HepG2 (cell line): Measurements from ENCODE around the gene NGLY1. TPM values are rescaled to one million over a fixed set of nuclear protein-coding genes. Genes with fewer than 3 reads are reported as not detected.

ENCODE experiments used
- AGO2 ChIP-seq: fragments of 200-400 bp; formaldehyde crosslinking; optimal IDR thresholded peaks from 2 replicates; pipeline ENCODE3; 2017; ENCODE audit warnings: mild to moderate bottlenecking, low read depth, low read length, moderate library complexity
- DNMT1 ChIP-seq: sonication (generic); formaldehyde crosslinking; IDR thresholded peaks from 2 replicates; pipeline ENCODE4 v1.5.1; 2020; ENCODE audit warnings: mild to moderate bottlenecking, missing genetic modification reagents
- HNRNPK ChIP-seq: fragments of 200-400 bp; formaldehyde crosslinking; IDR thresholded peaks from 2 replicates; pipeline ENCODE4 v1.6.1; 2018; ENCODE audit warnings: low read length, low read depth, moderate library complexity, mild to moderate bottlenecking; ENCODE audit not compliant: poor library complexity, severe bottlenecking
- NFYB ChIP-seq: sonication (generic); formaldehyde crosslinking; IDR thresholded peaks from 2 replicates; pipeline ENCODE4 v1.4.0; 2020; ENCODE audit warnings: missing genetic modification reagents
- NKX3-1 ChIP-seq: sonication (generic); formaldehyde crosslinking; IDR thresholded peaks from 2 replicates; pipeline ENCODE4 v1.5.0; 2020; ENCODE audit warnings: missing genetic modification reagents
- SIX1 ChIP-seq: sonication (generic); formaldehyde crosslinking; IDR thresholded peaks from 2 replicates; pipeline ENCODE4 v1.4.0; 2020; ENCODE audit warnings: missing genetic modification reagents, borderline replicate concordance
- TEAD3 ChIP-seq: optimal IDR thresholded peaks from 2 replicates; pipeline ENCODE3; 2016; ENCODE audit warnings: borderline replicate concordance
- ZFP90 ChIP-seq: sonication (generic); formaldehyde crosslinking; IDR thresholded peaks from 2 replicates; pipeline ENCODE4 v1.8.0; 2022; ENCODE audit warnings: missing genetic modification reagents, mild to moderate bottlenecking, inconsistent platforms, borderline replicate concordance
- ZMAT3 ChIP-seq: sonication (generic); formaldehyde crosslinking; conservative IDR thresholded peaks from 2 replicates; pipeline ENCODE4 v1.7.0; 2021; ENCODE audit warnings: missing genetic modification reagents
- ZNF431 ChIP-seq: sonication (generic); formaldehyde crosslinking; IDR thresholded peaks from 2 replicates; pipeline ENCODE4 v1.9.0; 2022; ENCODE audit warnings: missing genetic modification reagents, low read depth, mild to moderate bottlenecking, borderline replicate concordance
- ZNF563 ChIP-seq: sonication (generic); formaldehyde crosslinking; IDR thresholded peaks from 2 replicates; pipeline ENCODE4 v1.8.0; 2022; ENCODE audit warnings: mild to moderate bottlenecking, moderate library complexity, missing genetic modification reagents
- ZNF773 ChIP-seq: sonication (generic); formaldehyde crosslinking; IDR thresholded peaks from 2 replicates; pipeline ENCODE4 v1.4.0; 2020; ENCODE audit warnings: missing genetic modification reagents, borderline replicate concordance
- polyA plus RNA-seq, 8 experiments: library from polyadenylated mRNA; depleted of rRNA in 3 of 8; stranded (reverse) in 7 of 8; unstranded in 1 of 8; fragments of >200 nt; fragmentation: Illumina TruSeq in 4 of 8; extraction: Trizol in 4 of 8; gene quantifications; 2 replicates each; pipeline versions ENCODE4 v1.2.1 to v1.2.3, GENCODE V29; 2011 to 2016; ENCODE audit warnings: low read depth in 4 of 8, missing spikeins in 1 of 8, mixed read lengths in 1 of 8; ENCODE audit not compliant: insufficient read depth in 1 of 8
- total RNA-seq, 5 experiments: library from RNA; depleted of rRNA; stranded (reverse); fragments of >200 nt; fragmentation: Illumina TruSeq; extraction: Trizol; gene quantifications; 2 replicates each; pipeline ENCODE4 v1.2.3, GENCODE V29; 2016; ENCODE audit warnings: low read depth in 1 of 5
- TF ChIP-seq, protein P1 (sequence below): sonication (generic); formaldehyde crosslinking; IDR thresholded peaks from 2 replicates; pipeline ENCODE4 v1.4.0; 2020; ENCODE audit warnings: missing genetic modification reagents, borderline replicate concordance
- TF ChIP-seq, protein P2 (sequence below): sonication (generic); formaldehyde crosslinking; IDR thresholded peaks from 2 replicates; pipeline ENCODE4 v1.5.1; 2020; ENCODE audit warnings: mild to moderate bottlenecking, moderate library complexity, missing genetic modification reagents
- TF ChIP-seq, protein P3 (sequence below): IDR thresholded peaks from 2 replicates; pipeline ENCODE4 v1.6.1; 2016; ENCODE audit warnings: mild to moderate bottlenecking
- TF ChIP-seq, protein P4 (sequence below): sonication (generic); formaldehyde crosslinking; IDR thresholded peaks from 2 replicates; pipeline ENCODE4 v1.5.1; 2020; ENCODE audit warnings: mild to moderate bottlenecking, missing genetic modification reagents, moderate library complexity
- TF ChIP-seq, protein P5 (sequence below): sonication (generic); formaldehyde crosslinking; IDR thresholded peaks from 2 replicates; pipeline ENCODE4 v1.4.0; 2020; ENCODE audit warnings: mild to moderate bottlenecking, low read depth, missing genetic modification reagents
- TF ChIP-seq, protein P6 (sequence below): sonication (generic); formaldehyde crosslinking; IDR thresholded peaks from 2 replicates; pipeline ENCODE4 v1.5.0; 2020; ENCODE audit warnings: mild to moderate bottlenecking, missing genetic modification reagents

The NGLY1 gene
- total and polyA plus RNA-seq, 2 of the 13 experiments (the other 11 are each of a cell fraction or from before 2014, with no cell fraction given), result 28.2 to 44.5 TPM

DNA sequence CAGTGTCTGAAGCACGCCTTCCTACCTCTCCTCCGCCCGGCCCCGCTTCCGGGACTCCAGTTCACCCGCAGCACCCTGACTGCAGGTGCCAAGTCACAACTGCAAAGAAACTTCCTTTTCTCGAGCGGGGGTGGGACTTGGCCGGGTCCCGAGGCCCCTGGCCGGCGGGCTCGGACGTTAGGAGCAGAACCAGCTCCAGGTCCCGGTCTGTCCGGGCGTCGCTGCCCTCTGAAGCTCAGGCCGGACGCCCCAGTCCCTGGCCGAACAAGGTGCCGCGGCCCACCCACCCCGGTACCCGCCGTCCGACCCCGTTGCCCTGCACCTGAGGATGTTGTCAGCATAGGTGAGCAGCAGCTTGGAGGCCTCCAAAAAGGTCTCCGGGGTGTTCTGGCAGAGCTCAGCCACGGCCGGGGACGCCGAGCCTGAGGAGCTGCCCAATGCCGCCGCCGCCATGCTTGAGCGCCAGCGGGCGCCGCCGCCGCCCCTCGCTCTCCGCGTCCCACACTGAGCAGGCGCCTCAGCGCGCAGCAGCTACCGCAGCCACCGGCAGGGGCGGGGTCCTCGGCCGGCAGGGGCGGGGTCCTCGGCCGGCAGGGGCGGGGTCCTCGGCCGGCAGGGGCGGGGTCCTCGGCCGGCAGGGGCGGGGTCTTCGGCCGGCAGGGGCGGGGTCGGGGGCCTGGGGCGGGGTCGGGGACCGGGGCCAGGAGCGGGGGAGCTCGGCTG lies at the start of gene NGLY1 (continued):
- TF ChIP-seq HNRNPK (no peak), DNMT1 (CRISPR knock-in tag) (no peak), NKX3-1 (CRISPR knock-in tag) (peak; percentile 57; the same call in 1 of the 2 replicates), ZNF773 (CRISPR knock-in tag) (no peak), AGO2 (peak; percentile 70), ZNF431 (CRISPR knock-in tag) (no peak), SIX1 (no peak), NFYB (CRISPR knock-in tag) (peak; percentile 32; the same call in 1 of the 2 replicates), ZNF563 (CRISPR knock-in tag) (peak; percentile 54), ZMAT3 (CRISPR knock-in tag) (no peak; the same call in none of the 2 replicates), TEAD3 (CRISPR knock-in tag) (no peak), ZFP90 (peak; percentile 75)
- TF ChIP-seq, protein P1, sequence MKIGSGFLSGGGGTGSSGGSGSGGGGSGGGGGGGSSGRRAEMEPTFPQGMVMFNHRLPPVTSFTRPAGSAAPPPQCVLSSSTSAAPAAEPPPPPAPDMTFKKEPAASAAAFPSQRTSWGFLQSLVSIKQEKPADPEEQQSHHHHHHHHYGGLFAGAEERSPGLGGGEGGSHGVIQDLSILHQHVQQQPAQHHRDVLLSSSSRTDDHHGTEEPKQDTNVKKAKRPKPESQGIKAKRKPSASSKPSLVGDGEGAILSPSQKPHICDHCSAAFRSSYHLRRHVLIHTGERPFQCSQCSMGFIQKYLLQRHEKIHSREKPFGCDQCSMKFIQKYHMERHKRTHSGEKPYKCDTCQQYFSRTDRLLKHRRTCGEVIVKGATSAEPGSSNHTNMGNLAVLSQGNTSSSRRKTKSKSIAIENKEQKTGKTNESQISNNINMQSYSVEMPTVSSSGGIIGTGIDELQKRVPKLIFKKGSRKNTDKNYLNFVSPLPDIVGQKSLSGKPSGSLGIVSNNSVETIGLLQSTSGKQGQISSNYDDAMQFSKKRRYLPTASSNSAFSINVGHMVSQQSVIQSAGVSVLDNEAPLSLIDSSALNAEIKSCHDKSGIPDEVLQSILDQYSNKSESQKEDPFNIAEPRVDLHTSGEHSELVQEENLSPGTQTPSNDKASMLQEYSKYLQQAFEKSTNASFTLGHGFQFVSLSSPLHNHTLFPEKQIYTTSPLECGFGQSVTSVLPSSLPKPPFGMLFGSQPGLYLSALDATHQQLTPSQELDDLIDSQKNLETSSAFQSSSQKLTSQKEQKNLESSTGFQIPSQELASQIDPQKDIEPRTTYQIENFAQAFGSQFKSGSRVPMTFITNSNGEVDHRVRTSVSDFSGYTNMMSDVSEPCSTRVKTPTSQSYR (CRISPR knock-in tag), result no peak
- TF ChIP-seq, protein P2, sequence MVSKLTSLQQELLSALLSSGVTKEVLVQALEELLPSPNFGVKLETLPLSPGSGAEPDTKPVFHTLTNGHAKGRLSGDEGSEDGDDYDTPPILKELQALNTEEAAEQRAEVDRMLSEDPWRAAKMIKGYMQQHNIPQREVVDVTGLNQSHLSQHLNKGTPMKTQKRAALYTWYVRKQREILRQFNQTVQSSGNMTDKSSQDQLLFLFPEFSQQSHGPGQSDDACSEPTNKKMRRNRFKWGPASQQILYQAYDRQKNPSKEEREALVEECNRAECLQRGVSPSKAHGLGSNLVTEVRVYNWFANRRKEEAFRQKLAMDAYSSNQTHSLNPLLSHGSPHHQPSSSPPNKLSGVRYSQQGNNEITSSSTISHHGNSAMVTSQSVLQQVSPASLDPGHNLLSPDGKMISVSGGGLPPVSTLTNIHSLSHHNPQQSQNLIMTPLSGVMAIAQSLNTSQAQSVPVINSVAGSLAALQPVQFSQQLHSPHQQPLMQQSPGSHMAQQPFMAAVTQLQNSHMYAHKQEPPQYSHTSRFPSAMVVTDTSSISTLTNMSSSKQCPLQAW (CRISPR knock-in tag), result peak; percentile 49; the same call in 1 of the 2 replicates
- TF ChIP-seq, protein P3, sequence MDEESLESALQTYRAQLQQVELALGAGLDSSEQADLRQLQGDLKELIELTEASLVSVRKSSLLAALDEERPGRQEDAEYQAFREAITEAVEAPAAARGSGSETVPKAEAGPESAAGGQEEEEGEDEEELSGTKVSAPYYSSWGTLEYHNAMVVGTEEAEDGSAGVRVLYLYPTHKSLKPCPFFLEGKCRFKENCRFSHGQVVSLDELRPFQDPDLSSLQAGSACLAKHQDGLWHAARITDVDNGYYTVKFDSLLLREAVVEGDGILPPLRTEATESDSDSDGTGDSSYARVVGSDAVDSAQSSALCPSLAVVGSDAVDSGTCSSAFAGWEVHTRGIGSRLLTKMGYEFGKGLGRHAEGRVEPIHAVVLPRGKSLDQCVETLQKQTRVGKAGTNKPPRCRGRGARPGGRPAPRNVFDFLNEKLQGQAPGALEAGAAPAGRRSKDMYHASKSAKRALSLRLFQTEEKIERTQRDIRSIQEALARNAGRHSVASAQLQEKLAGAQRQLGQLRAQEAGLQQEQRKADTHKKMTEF (CRISPR knock-in tag), result peak; percentile 83
- TF ChIP-seq, protein P4, sequence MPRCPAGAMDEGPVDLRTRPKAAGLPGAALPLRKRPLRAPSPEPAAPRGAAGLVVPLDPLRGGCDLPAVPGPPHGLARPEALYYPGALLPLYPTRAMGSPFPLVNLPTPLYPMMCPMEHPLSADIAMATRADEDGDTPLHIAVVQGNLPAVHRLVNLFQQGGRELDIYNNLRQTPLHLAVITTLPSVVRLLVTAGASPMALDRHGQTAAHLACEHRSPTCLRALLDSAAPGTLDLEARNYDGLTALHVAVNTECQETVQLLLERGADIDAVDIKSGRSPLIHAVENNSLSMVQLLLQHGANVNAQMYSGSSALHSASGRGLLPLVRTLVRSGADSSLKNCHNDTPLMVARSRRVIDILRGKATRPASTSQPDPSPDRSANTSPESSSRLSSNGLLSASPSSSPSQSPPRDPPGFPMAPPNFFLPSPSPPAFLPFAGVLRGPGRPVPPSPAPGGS (CRISPR knock-in tag), result peak; percentile 36; the same call in 1 of the 2 replicates
- TF ChIP-seq, protein P5, sequence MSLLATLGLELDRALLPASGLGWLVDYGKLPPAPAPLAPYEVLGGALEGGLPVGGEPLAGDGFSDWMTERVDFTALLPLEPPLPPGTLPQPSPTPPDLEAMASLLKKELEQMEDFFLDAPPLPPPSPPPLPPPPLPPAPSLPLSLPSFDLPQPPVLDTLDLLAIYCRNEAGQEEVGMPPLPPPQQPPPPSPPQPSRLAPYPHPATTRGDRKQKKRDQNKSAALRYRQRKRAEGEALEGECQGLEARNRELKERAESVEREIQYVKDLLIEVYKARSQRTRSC (CRISPR knock-in tag), result no peak
- TF ChIP-seq, protein P6, sequence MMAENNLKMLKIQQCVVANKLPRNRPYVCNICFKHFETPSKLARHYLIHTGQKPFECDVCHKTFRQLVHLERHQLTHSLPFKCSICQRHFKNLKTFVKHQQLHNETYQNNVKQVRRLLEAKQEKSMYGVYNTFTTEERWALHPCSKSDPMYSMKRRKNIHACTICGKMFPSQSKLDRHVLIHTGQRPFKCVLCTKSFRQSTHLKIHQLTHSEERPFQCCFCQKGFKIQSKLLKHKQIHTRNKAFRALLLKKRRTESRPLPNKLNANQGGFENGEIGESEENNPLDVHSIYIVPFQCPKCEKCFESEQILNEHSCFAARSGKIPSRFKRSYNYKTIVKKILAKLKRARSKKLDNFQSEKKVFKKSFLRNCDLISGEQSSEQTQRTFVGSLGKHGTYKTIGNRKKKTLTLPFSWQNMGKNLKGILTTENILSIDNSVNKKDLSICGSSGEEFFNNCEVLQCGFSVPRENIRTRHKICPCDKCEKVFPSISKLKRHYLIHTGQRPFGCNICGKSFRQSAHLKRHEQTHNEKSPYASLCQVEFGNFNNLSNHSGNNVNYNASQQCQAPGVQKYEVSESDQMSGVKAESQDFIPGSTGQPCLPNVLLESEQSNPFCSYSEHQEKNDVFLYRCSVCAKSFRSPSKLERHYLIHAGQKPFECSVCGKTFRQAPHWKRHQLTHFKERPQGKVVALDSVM (CRISPR knock-in tag), result no peak
